HEK293T (cell line): ENCODE data around the gene PCMT1.

Source experiments
- CTBP1 ChIP-seq: fragments of 450-650 bp; IDR thresholded peaks from 2 replicates; pipeline ENCODE4 v1.6.1; 2016; ENCODE audit warnings: borderline replicate concordance
- SP1 ChIP-seq: fragments of 450-650 bp; IDR thresholded peaks from 2 replicates; pipeline ENCODE4 v1.6.1; 2017
- TARDBP ChIP-seq: fragments of 450-650 bp; IDR thresholded peaks from 2 replicates; pipeline ENCODE4 v1.6.1; 2016

DNA sequence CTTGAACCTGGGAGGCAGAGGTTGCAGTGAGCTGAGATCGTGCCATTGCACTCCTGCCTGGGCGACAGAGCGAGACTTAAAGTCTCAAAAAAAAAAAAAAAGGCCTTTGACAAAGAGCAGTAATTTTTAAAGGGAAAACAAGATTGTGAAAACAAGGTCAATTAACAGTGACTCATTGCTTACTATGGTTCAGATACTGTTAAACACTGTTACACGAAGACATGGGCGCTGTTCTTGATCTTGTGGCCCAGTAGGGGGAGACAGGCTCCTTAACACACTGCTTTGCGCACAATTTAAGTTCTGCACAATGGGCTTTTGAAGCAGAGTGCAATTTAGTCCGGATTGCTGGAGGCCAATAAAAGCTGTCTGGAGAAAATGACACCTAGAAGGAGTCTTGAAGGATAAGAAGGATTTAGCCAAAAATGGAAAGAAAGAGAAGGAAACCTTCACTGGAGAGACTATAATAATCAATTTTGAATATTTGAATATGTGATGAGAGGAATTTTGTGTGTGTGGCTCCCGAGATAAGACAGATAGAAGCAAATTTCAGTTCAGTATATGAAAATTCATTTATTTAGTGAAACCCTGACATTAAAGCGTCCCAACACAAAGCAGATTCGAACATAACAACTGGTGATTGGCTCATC lies 25.6 kb upstream of the PCMT1 start:
- TF ChIP-seq TARDBP (no peak), CTBP1 (no peak), SP1 (no peak)
